ENCODE measurements around the gene FOXP1. TPM values are rescaled to one million over a fixed set of nuclear protein-coding genes. Genes with fewer than 3 reads are reported as not detected.
A peak's percentile ranks its signal among the peaks of the same experiment; 100 is the strongest.

The FOXP1 gene
- total and polyA plus RNA-seq, 2 of the 8 experiments (the other 6 are each of a cell fraction or from before 2014, with no cell fraction given), result 13.9 to 25.4 TPM

GRCh38 chr3:71046791-71047190 is 536.7 kb downstream of the FOXP1 start:
- Histone ChIP-seq H2BK12ac (ENCODE audit: low read depth, low read length) (0 out of 2 replicates have a peak overlapping the region, but pooled peaks have one; percentile 32), H3K4me1 (replicated peaks in 1 of 4; ENCODE audit: control insufficient read depth in 3 of 4, insufficient read depth in 4 of 4, low read length in 3 of 4) (peaks cover 16 to 50% (median 35%) of the 10 kb centered on the region in 4 experiments; a peak in 6 of 7 replicates), H3K79me1 (ENCODE audit: low read depth, low read length) (no peaks in the 10 kb centered on the region), H3K4me2 (ENCODE audit: insufficient read depth in 1 of 2, low read depth in 2 of 2, low read length in 2 of 2) (peak overlapping the region; percentile 37 to 63; a peak in 3 of 4 replicates), H3K4me3 (ENCODE audit: extremely low read depth in 1 of 4, insufficient read depth in 2 of 4, low read depth in 3 of 4, low read length in 4 of 4) (no peak overlapping the region), H4K91ac (replicated peaks; ENCODE audit: insufficient read length, low read length) (no peak overlapping the region), H3K36me3 (ENCODE audit: control insufficient read depth in 2 of 4, insufficient read depth in 4 of 4, low read length in 3 of 4) (peaks cover 0 to 10% (median 0%) of the 10 kb centered on the region in 4 experiments; a peak in 2 of 8 replicates), H3K9ac (replicated peaks in 1 of 4; ENCODE audit: extremely low read depth in 1 of 4, low read depth in 3 of 4, low read length in 3 of 4) (no peak overlapping the region), H4K5ac (ENCODE audit: insufficient read length, low read depth, low read length) (no peak overlapping the region), H3K14ac (ENCODE audit: insufficient read length) (no peak overlapping the region), H2BK120ac (replicated peaks; ENCODE audit: low read depth, low read length) (no peak overlapping the region), H4K8ac (ENCODE audit: extremely low read depth, insufficient read depth, low read length) (no peak overlapping the region), H3K27ac (ENCODE audit: low read depth, low read length) (no peak overlapping the region), H3K79me2 (ENCODE audit: control insufficient read depth in 1 of 2, insufficient read depth in 2 of 2, low read length in 2 of 2) (no peaks in the 10 kb centered on the region), H3K18ac (ENCODE audit: extremely low read depth, low read length) (no peak overlapping the region), H3K23ac (ENCODE audit: insufficient read length) (no peak overlapping the region), H3K4ac (replicated peaks; ENCODE audit: insufficient read length, low read depth, low read length) (no peak overlapping the region), H2AK5ac (ENCODE audit: low read depth, low read length) (no peak overlapping the region), H3K56ac (replicated peaks; ENCODE audit: insufficient read length, low read depth, low read length) (no peak overlapping the region), H2BK20ac (ENCODE audit: low read length) (no peak overlapping the region), H2AFZ (ENCODE audit: low read length) (no peak overlapping the region), H3K9me3 (ENCODE audit: insufficient read depth in 2 of 2, low read depth in 1 of 2, low read length in 1 of 2) (no peaks in the 10 kb centered on the region), H3K23me2 (ENCODE audit: low read depth, low read length) (no peaks in the 10 kb centered on the region), H2BK15ac (ENCODE audit: low read length) (no peak overlapping the region), H4K20me1 (replicated peaks in 1 of 2; ENCODE audit: control insufficient read depth in 1 of 2, insufficient read depth in 2 of 2, low read length in 2 of 2) (peaks cover 0 to 1% of the 10 kb centered on the region in 2 experiments), H3K27me3 (replicated peaks in 1 of 4; ENCODE audit: control insufficient read depth in 3 of 4, extremely low read depth in 1 of 4, insufficient read depth in 3 of 4, low read length in 3 of 4) (no peaks in the 10 kb centered on the region), H2BK5ac (ENCODE audit: low read depth, low read length) (no peak overlapping the region)
- 33% methylated on average over 3 of the region's 3 CpGs; no CpG with 5 or more reads in 1 of the 2 experiments for WGBS, 2 experiments (ENCODE audit: extremely low coverage in 1 of 2, insufficient coverage in 1 of 2, insufficient read length in 1 of 2, insufficient replicate concordance in 2 of 2, low coverage in 1 of 2, low lambda C conversion rate in 2 of 2, missing lambda C conversion rate in 1 of 2)
- peak; percentile 21 to 28 (median 21) for TF ChIP-seq CTCF (IDR thresholded peaks at IDR 0.05; ENCODE audit: control extremely low read depth in 1 of 3, insufficient read depth in 1 of 3, low read depth in 1 of 3, low read length in 3 of 3)
- no peak for TF ChIP-seq RFX5 (IDR thresholded peaks at IDR 0.05; ENCODE audit: borderline replicate concordance, low read depth, low read length)
- TF ChIP-seq SIN3A (conservative IDR thresholded peaks at IDR 0.05 in 1 of 2, IDR thresholded peaks at IDR 0.05 in 1 of 2; ENCODE audit: low read depth in 1 of 2, low read length in 2 of 2), result 0 out of 4 replicates have a peak, but pooled peaks of 1 of the 2 experiments have one; percentile 29
- TF ChIP-seq RAD21 (IDR thresholded peaks at IDR 0.05 in 1 of 2, conservative IDR thresholded peaks at IDR 0.05 in 1 of 2; ENCODE audit: low read depth in 2 of 2, low read length in 2 of 2), result peak; percentile 9 to 39; a peak in 3 of 4 replicates
- FAIRE-seq, result peak; percentile 52
- ChIA-PET POLR2A (ENCODE audit: partially characterized antibody) (interaction anchor here (0.6 to 1.2 kb wide), 2 partner anchors 9 to 904 kb away, joined by 3 read pairs; no protein-coding TSS in a partner anchor), CTCF (ENCODE audit: partially characterized antibody) (interaction anchor here (0.8 to 2.5 kb wide), 5 partner anchors 11 to 350 kb away, joined by 3 to 11 read pairs (median 4); no protein-coding TSS in a partner anchor)
- DNase-seq (ENCODE audit: low read depth in 1 of 2, low spot score in 2 of 2), result no peak

Measured in H1 (cell line).